Breast epithelium (tissue), 4 donors: Measurements from ENCODE around the gene TP53BP2. TPM values are rescaled to one million over a fixed set of nuclear protein-coding genes. Genes with fewer than 3 reads are reported as not detected.

Source experiments
- DNase-seq, 2 donors: peaks; one replicate each; pipeline ENCODE4 v3.0.0-alpha.2; 2019; ENCODE audit warnings: low spot score in 2 of 2
- H3K27ac ChIP-seq, 2 donors: fragments of 200-600 bp; sonication (generic) in 1 of 2; one replicate each; pipeline ENCODE4 v1.5.1; 2016 to 2019; ENCODE audit warnings: mild to moderate bottlenecking in 1 of 2
- H3K27me3 ChIP-seq, 2 donors: fragments of 200-600 bp; sonication (generic) in 1 of 2; one replicate each; pipeline versions ENCODE4 v1.5.1 to v1.6.0; 2017 to 2019; ENCODE audit warnings: control low read depth in 1 of 2, mild to moderate bottlenecking in 1 of 2
- H3K36me3 ChIP-seq: fragments of 200-600 bp; one replicate; pipeline ENCODE4 v1.5.1; 2019
- H3K4me1 ChIP-seq, 2 donors: fragments of 200-600 bp; sonication (generic); one replicate each; pipeline ENCODE4 v1.5.1; 2016 to 2019; ENCODE audit warnings: control low read depth in 1 of 2
- H3K4me3 ChIP-seq, 3 donors: fragments of 200-600 bp; sonication (generic); 1 replicate in 2 of 3; 2 replicates in 1 of 3; pipeline ENCODE4 v1.5.1; 2016 to 2019; ENCODE audit warnings: mild to moderate bottlenecking in 3 of 3, moderate library complexity in 2 of 3
- H3K9me3 ChIP-seq, 2 donors: fragments of 200-600 bp; sonication (generic) in 1 of 2; one replicate each; pipeline ENCODE4 v1.5.1; 2016 to 2019; ENCODE audit warnings: control low read depth in 1 of 2
- CTCF ChIP-seq, 3 donors: fragments of 450-650 bp; IDR thresholded peaks; one replicate each; pipeline ENCODE4 v1.5.1; 2016 to 2017; ENCODE audit warnings: antibody characterized with exemption in 3 of 3, mild to moderate bottlenecking in 3 of 3, moderate library complexity in 3 of 3
- POLR2A ChIP-seq: fragments of 450-650 bp; IDR thresholded peaks from one replicate; pipeline ENCODE4 v1.6.1; 2016; ENCODE audit warnings: antibody characterized with exemption, mild to moderate bottlenecking, moderate library complexity
- POLR2AphosphoS5 ChIP-seq, 3 donors: sonication (generic); formaldehyde crosslinking; IDR thresholded peaks; one replicate each; pipeline ENCODE4 v1.6.1; 2017; ENCODE audit warnings: antibody characterized with exemption in 3 of 3
- intact Hi-C: fragments of 100-400 bp; cut with DNase I; formaldehyde crosslinking; loops from one replicate; pipeline ENCODE4 v1.15.1; 2023; ENCODE audit warnings: low total_unique reads
- total RNA-seq, 3 donors: library from RNA; depleted of rRNA; stranded (reverse); fragments of >200 nt; gene quantifications; one replicate each; pipeline ENCODE4 v1.1.0, GENCODE V29; 2016

The TP53BP2 gene
- total RNA-seq, 3 donors from 2014 or later: 31.4 to 46.8 (median 38.0) TPM

- no peak for TF ChIP-seq POLR2AphosphoS5 (IDR thresholded peaks at IDR 0.05)
- no peak for TF ChIP-seq POLR2A
- no peak for TF ChIP-seq CTCF (IDR thresholded peaks at IDR 0.05)
- H3K36me3 ChIP-seq: no peaks in the 10 kb centered on the region
- no peaks in the 10 kb centered on the region for H3K4me1 ChIP-seq
- intact Hi-C loops: no loop called here
- H3K9me3 ChIP-seq: no peaks in the 10 kb centered on the region
- no peak overlapping the region for H3K4me3 ChIP-seq
- H3K27ac ChIP-seq: peak overlapping the region; percentile 57 to 82
- peak in 1 of 2 donors; percentile 11 for DNase-seq
- no peaks in the 10 kb centered on the region for H3K27me3 ChIP-seq
Observed at GRCh38 chr1:223770621-223771315, 75.0 kb downstream of the TP53BP2 start.

DNA sequence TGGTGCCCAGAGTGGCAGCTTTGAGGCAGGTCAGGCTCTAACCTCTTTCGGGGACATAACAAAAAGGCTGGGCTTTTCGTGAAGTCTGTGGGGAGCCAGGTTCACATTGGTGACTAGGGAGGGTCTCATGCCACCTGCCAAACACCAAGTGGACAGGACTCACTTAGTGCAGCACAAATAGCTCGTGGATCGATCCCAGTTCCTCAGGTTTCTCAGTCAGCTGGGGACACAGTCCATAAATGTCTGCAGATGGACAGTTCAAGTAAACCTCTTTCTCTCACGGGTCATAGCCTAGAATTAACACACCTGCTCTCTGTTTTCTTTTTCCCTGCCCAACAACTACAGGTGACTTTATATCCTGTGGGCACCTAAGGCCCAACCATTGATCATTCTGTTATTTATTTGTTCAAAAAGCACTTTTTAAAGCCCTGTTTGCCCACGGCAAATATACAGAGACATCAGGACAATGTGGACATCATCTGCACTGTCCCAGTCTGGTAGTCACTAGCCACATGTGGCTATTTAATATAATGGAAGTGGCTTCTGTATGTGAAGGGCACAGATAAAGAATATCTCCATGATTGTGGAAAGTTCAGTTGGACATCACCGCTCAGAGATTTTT lies 79.9 kb downstream of the TP53BP2 start:
- H3K27ac ChIP-seq: no peak overlapping the region
- TF ChIP-seq POLR2A (no peak), CTCF (IDR thresholded peaks at IDR 0.05) (no peak), POLR2AphosphoS5 (IDR thresholded peaks at IDR 0.05) (no peak)
- no peaks in the 10 kb centered on the region for H3K27me3 ChIP-seq
- no peaks in the 10 kb centered on the region for H3K9me3 ChIP-seq
- no peak overlapping the region for H3K4me3 ChIP-seq
- peaks cover 5% of the 10 kb centered on the region for H3K36me3 ChIP-seq
- no peaks in the 10 kb centered on the region for H3K4me1 ChIP-seq
- DNase-seq: no peak
- intact Hi-C loops: no loop called here

DNA sequence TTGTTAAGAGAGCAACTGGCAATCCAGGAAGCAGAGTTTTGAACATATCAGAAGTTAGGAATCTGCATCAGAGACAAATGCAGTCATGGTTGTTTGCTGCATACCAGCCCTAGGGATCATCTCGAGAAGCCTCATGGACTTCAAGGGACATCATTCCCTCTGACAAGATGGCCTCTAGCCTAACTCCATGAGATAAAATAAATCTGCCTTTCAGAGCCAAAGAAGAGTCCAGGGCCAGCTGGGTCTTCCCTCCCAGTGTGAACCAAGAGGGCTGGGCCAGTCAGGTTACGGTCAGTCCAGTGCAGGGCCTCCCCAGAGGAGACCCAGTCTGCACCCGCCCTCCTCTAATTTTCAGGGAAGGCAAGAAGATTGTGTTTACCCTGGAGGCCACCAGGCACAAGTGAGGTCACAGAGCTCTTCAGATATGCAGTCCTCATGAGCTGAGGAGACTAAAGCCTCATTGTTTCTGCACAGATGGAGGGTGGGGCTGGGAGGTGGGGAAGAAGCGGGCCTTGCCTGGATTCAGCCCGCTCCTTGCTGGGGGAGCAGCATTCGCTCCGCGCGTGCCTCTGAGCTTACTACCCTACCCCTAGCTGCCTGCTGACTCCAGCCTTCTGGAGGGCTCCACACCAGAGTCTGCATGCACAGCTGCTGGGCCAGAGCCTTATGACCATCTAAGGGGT lies 80.6 kb downstream of the TP53BP2 start:
- H3K36me3 ChIP-seq: peaks cover 5% of the 10 kb centered on the region
- no peaks in the 10 kb centered on the region for H3K4me1 ChIP-seq
- no peak overlapping the region for H3K27ac ChIP-seq
- H3K4me3 ChIP-seq: no peak overlapping the region
- no peaks in the 10 kb centered on the region for H3K27me3 ChIP-seq
- intact Hi-C loops: no loop called here
- no peaks in the 10 kb centered on the region for H3K9me3 ChIP-seq
- no peak for DNase-seq
- TF ChIP-seq CTCF (IDR thresholded peaks at IDR 0.05): no peak
- no peak for TF ChIP-seq POLR2A
- TF ChIP-seq POLR2AphosphoS5 (IDR thresholded peaks at IDR 0.05): no peak

DNA sequence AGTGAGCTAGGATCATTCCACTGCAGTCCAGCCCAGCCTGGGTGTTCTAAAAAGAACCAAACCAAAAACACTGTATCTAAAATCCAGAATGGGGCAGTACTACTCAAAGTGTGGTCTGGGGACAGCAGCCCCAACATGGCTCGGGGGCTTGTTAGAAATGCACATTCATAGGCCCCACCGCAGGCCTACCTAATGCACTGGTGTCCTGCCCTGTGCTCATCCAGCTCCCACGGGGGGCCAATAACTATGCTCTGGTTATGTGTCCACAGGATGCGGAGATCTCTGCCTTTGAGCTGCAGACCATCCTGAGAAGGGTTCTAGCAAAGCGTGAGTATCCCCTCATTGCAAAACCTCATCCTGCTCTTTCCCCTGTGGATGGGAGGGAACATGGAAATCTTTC lies 81.9 kb downstream of the TP53BP2 start:
- no peaks in the 10 kb centered on the region for H3K27me3 ChIP-seq
- no peak overlapping the region for H3K4me3 ChIP-seq
- no peaks in the 10 kb centered on the region for H3K4me1 ChIP-seq
- peaks cover 5% of the 10 kb centered on the region for H3K36me3 ChIP-seq
- no peak for DNase-seq
- intact Hi-C loops: no loop called here
- H3K9me3 ChIP-seq: no peaks in the 10 kb centered on the region
- no peak overlapping the region for H3K27ac ChIP-seq
- no peak for TF ChIP-seq POLR2A

- no peak for TF ChIP-seq CTCF (IDR thresholded peaks at IDR 0.05)
- TF ChIP-seq POLR2AphosphoS5 (IDR thresholded peaks at IDR 0.05): no peak
- no peak for TF ChIP-seq POLR2A
- H3K36me3 ChIP-seq: peaks cover 5% of the 10 kb centered on the region
Observed at GRCh38 chr1:223763251-223763650, 82.5 kb downstream of the TP53BP2 start.

More at GRCh38 chr1:223763251-223763650, 82.5 kb downstream of the TP53BP2 start:
- Histone ChIP-seq H3K4me1 (no peaks in the 10 kb centered on the region), H3K9me3 (no peaks in the 10 kb centered on the region), H3K27ac (no peak overlapping the region), H3K4me3 (no peak overlapping the region), H3K27me3 (no peaks in the 10 kb centered on the region)
- intact Hi-C loops: no loop called here
- no peak for DNase-seq
